HG02938 (cell line): ENCODE measurements around the gene CMTM4.
"Not testable (repeated sequence)": the region's sequence is repeated elsewhere in the genome, so short reads cannot be mapped to it uniquely, and the experiment has no call there.

Source experiments
- ATAC-seq: cut with Tn5 transposase; IDR thresholded peaks from one replicate; pipeline ENCODE4 v1.9.1; 2021; ENCODE audit warnings: mild to moderate bottlenecking, moderate library complexity; ENCODE audit not compliant: unreplicated experiment

CMTM4 gene

GRCh38 chr16:66705790-66706505, 9.4 kb upstream of the CMTM4 start:
- ATAC-seq, result no peak

GRCh38 chr16:66703406-66704215, 7.1 kb upstream of the CMTM4 start:
- no peak for ATAC-seq

DNA sequence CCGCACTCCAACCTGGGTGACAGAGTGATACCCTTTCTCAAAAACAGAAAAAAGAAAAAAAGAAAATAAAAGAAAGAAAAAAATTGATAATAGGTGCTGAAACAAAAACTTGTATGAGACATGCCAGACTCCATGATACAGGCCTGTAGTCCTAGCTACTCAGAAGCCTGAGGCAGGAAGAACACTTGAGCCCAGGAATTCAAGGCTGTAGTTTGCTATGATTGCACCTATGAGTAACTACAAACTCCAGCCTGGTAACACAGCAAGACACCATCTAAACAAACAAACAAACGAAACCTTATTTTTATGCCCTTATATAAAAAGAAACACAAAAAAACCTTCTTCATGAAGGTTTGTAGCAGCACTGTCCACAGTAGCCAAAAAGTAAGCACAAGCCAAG, 5.0 kb upstream of the CMTM4 start:
- ATAC-seq, result no peak

- ATAC-seq, result no peak
These were observed 4.5 kb upstream of the CMTM4 start for GRCh38 chr16:66701026-66701425.

DNA sequence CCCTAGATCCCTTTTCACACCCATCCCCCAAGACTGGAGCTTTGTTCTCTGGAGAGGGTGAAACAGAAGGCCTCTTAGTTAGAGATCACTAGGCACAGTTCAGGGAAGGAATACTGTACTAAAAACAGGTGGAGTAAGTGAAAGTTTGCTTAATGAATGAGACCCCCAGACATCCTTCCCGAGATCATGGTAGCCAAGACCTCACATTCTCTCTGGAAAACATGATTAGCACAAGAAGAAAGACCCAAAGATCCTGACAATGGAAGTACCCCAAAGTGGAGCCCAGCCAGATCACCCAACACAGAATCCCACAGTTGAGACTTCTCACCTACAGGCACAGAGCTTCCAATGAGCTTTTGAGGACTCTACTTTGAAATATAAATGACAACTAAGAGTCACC, 3.4 kb upstream of the CMTM4 start:
- ATAC-seq, result no peak

- no peak for ATAC-seq
These were observed 1.5 kb upstream of the CMTM4 start for GRCh38 chr16:66698046-66698445.

GRCh38 chr16:66695935-66696668, 441 bp downstream of the CMTM4 start:
- peak; percentile 38 for ATAC-seq

DNA sequence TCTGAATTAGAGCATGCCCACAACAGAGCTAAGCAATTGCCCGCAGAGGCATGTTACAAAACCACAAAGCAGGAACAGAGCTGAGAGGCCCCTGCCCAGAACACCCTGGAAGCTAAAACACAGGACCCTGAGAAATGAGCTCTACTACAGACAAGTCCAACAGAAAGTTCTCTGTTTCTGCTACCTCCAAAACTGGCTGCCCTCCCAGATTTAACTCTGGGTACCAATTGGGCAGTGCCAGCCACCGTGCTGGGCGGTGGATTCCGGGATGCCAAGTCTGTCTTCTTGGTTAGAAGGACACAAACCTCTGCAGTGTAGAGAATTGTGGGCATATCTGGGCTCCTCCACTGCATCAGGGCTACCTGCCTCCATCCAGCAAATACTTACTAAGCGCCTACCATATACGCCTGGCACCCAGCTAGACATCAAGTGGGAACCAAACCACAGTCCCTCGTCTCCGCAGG, 1.0 kb downstream of the CMTM4 start:
- ATAC-seq, result no peak

DNA sequence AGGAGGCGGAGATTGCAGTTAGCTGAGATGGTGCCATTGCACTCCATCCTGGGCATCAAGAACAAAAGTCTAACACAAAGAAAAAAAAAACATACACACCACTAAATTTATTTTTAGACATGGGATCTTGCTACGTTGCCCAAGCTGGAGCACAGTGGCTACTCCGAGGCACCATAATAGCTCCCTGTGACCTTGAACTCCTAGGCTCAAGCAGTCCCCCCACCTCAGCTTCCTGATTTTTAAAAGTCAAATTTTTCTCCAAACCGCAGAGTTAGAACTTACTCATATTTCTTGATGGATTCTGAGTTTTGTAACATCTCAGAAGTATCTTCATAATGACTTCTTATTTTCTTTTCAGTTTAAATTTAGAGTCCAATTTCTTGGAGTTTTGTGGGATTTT, 3.4 kb downstream of the CMTM4 start:
- no peak for ATAC-seq

GRCh38 chr16:66692341-66692740, 4.2 kb downstream of the CMTM4 start:
- no peak for ATAC-seq

DNA sequence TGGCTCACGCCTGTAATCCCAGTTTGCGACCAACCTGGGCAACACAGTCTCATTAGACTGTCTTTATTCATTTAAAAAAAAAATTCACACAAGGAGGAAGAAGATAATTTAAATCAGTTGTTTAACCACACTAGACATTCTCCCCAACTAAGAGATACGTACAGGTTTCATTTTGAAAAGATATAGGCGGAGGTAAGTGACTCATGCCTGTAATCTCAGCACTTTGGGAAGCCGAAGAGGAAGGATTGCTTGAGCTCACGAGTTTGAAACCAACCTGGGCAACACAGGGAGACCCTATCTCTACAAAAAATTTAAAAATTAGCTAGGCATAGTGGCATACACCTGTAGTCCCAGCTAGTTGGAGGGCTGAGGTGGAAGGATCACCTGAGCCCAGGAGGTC, 5.3 kb downstream of the CMTM4 start:
- ATAC-seq, result no peak

DNA sequence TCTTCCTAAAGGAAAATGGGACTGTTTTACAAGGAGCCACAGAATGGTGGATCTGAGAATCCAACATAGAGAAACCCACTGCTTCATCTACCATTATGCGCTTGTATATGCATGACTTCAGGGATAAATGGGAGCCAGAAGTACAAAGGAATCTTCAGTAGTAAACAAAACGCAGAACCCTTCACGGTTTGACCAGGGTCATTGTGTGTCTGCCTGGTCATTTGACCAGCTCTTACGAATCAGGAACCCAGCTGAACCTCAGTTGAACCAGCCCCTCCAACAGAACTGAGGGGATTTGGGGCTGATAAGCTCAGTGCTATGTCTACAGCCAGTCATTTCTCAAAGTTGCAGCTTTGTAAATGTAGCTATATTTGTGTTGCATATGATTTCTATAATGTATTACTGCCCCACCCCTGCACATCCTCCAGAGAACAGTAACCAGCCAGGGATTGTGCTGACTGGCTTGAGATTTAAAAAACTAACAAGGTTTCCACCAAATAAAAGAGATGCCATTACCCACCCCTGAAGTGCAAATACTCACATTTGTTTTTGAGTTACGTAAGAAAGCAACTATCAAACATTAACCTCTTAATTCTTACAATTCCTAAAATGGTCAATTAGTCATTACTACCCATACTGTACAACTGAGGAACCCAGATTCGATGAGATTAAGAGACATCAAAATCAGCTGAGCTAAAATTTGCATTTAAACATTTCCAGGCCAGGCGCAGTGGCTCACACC, 6.3 kb downstream of the CMTM4 start:
- ATAC-seq, result no peak

DNA sequence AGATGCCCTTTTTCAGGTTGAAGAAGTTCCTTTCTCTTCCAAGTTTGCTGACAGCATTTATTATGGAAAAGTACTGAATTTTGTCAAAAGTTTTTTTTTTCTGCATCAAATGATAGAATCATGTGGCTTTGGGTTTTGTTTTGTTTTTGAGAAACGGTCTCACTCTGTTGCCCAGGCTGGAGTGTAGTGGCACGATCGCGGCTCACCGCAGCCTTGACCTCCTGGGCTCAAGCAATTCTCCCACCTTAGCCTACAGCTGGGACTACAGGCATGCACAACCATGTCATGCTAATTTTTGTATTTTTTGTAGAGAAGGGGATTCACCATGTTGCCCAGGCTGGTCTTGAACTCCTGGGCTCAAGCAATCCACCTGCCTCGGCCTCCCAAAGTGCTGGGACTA, 7.3 kb downstream of the CMTM4 start:
- ATAC-seq, result no peak

DNA sequence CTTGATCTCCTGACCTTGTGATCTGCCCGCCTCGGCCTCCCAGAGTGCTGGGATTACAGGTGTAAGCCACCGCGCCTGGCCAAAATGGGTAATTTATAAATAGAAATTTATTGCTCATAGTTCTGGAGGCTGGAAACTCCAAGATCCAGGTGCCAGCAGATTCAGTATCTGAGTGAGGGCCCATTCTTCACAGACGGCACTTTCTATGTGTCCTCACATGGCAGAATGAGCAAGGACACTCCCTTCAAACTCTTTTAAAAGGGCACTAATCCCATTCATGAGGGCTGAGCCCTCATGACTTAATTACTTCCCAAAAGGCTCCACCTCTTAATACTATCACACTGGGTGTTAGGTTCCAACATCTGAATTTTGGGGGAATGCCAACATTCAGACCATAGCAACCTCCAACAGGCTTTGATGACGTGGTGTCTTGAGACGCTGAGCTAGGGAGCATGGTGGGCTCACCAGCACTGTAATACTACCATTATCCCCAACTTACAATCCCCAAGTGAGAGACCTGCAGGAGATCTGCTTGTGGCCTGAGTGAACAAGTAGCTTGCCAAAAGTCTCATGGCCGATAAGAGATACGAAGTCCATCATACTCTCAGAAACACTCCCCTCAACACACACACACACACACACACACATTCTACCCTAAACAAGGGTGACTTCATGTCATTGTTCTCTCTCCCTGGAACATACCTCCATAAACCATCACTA, 8.5 kb downstream of the CMTM4 start:
- no peak for ATAC-seq

GRCh38 chr16:66685501-66686115, 10.9 kb downstream of the CMTM4 start:
- not testable (repeated sequence) for ATAC-seq

DNA sequence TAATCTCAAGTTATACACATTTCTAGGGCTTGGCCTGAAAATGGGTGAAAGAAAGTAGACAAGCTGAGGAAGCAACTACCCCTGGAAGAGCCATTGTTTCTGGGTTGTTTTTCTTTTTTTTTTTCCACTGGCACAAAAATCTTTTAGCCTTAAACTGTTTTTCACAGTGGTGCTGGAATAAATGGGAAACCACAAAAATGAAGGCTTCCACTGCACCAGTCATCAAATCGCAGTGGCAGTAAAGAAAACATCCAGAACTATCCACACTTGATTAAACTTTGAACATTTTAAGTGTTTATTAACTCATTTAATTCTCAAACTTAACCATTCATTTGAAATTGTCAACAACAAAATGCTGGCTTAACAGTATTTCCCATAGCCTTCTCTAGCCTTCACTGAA, 14.3 kb downstream of the CMTM4 start:
- no peak for ATAC-seq

GRCh38 chr16:66681676-66682075, 14.9 kb downstream of the CMTM4 start:
- no peak for ATAC-seq

- no peak for ATAC-seq
These were observed 18.2 kb downstream of the CMTM4 start for GRCh38 chr16:66678337-66678736.

GRCh38 chr16:66677836-66678235, 18.7 kb downstream of the CMTM4 start:
- ATAC-seq, result no peak

- ATAC-seq, result no peak
These were observed 19.4 kb downstream of the CMTM4 start for GRCh38 chr16:66677179-66677578.
